ENCODE measurements around the gene ACADM.
"Not testable (repeated sequence)": the region's sequence is repeated elsewhere in the genome, so short reads cannot be mapped to it uniquely, and the experiment has no call there.

Gene ACADM

DNA sequence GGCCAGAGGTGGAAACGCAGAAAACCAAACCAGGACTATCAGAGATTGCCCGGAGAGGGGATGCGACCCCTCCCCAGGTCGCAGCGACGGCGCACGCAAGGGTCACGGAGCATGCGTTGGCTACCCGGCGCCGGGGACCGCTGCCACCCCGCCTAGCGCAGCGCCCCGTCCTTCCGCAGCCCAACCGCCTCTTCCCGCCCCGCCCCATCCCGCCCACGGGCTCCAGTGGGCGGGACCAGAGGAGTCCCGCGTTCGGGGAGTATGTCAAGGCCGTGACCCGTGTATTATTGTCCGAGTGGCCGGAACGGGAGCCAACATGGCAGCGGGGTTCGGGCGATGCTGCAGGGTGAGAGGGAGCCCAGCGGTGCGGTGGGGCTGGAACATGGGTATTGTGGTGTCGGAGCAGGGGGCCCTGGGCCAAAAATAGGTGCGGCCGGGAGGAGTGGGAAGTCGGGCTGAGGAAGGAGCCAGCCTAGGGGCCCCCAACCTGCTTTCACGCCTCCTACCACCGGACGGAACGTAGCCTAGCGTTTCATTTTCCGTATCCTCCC lies at the start of gene ACADM:
Gene ACADM (plus strand): TSS at position 238 of the 551 bp plus-strand sequence. CDS start 79 bp downstream, at position 317.
- DNase-seq, result peak; percentile 87

DNA sequence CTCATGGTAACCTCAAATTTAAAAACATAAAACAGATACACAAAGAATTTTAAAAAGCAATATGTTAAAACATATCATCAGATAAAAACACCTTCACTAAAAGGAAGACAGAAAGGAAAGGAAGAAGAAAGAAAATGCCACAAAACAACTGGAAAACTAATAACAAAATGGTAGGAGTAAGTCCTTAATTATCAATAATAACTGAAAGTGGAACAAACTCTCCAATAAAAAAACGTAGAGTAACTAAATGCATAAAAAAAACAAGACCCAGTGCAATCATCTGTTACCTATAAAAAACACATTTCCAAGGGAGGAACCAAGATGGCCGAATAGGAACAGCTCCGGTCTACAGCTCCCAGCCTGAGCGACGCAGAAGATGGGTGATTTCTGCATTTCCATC lies 47.1 kb upstream of the ACADM start:
- peak; percentile 40 for DNase-seq

DNA sequence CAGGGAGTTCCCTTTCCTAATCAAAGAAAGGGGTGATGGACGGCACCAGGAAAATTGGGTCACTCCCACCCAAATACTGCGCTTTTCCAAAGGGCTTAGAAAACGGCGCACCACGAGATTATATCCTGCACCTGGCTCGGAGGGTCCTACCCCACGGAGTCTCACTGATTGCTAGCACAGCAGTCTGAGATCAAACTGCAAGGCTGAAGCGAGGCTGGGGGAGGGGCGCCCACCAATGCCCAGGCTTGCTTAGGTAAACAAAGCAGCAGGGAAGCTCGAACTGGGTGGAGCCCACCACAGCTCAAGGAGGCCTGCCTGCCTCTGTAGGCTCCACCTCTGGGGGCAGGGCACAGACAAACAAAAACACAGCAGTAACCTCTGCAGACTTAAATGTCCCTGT lies 46.5 kb upstream of the ACADM start:
- DNase-seq, result peak; percentile 39

DNA sequence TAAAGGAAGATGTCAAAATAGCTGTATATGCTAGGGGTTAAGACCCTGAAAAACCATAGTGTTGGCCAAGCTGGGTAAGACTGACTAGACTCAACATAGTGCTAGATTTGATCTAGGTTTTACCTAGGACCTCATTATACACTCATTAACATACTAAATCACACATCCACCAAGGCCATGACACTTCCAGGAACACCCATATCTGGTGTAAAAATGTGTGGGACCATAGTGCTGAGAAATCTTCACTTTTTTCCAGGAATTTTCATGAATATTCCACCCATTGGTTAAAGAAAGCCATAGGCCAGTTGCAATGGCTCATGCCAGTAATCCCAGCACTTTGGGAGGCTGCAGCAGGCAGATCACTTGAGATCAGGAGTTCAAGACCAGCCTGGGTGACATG lies 34.0 kb upstream of the ACADM start:
- no peak for DNase-seq

DNA sequence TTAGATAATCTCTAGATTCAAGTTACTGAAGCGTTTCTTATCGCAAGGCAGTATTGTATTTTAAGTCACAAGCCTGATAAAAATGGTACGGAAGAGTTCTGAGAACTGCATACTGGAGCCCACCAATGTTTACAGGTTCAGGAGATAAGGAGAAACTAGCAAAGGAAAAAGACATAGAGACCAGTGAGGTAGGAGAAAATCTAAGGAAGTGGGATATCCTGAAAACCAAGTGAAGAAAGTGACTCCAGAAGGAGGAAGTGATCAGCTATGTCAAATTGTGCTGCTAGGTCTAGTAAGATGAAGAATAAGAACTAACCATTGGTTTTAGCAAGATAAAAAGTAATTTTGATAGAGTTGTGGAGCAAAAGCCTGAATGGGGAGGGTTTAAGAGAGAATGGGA lies 31.0 kb upstream of the ACADM start:
- DNase-seq, result no peak

- no peak for DNase-seq
These were observed 28.5 kb upstream of the ACADM start for GRCh38 chr1:75696000-75696399.

DNA sequence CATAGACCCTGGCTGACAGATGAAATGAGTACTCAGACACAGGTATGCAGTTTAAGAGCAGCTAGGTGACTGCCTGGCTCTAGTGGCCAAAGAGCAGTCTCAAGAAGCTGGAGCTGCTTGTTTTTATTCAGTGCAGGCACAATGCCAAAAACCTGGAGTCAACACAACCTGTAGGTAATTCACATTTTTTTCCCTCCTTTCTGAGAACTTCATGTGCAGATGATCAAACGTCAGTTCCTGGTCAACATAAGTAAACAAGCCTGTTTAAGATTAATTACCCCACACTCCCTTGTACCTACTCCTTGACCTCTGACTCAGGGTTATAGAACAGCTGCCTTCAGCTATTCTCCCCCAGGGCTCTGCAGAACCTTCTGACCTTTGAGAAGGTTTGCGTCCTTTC lies 17.3 kb upstream of the ACADM start:
- peak; percentile 5 for DNase-seq

DNA sequence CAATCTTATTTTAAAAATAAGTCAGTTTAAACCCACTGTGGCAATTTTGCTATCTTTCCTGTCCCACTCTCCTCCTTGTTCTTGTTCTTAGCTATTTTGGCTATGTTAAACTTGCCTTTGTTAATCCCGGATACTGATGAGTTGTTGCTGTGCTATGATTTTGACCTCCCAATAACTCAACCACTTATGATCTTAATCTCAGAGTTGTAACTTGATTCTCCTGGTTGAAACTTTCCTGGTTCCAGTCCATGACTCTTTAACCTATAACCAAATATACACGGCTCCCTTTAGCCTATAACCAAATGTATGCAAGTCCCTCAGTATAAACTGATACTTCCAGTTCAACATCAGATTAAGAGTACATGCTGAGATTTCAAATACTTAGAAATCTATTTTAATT lies 15.6 kb upstream of the ACADM start:
- no peak for DNase-seq

- no peak for DNase-seq
These were observed 13.7 kb upstream of the ACADM start for GRCh38 chr1:75710832-75711231.

- DNase-seq, result no peak
These were observed 12.7 kb upstream of the ACADM start for GRCh38 chr1:75711846-75712245.

- DNase-seq, result no peak
These were observed 12.2 kb upstream of the ACADM start for GRCh38 chr1:75712306-75712705.

GRCh38 chr1:75719810-75720209 lies 4.7 kb upstream of the ACADM start:
- no peak for DNase-seq

DNA sequence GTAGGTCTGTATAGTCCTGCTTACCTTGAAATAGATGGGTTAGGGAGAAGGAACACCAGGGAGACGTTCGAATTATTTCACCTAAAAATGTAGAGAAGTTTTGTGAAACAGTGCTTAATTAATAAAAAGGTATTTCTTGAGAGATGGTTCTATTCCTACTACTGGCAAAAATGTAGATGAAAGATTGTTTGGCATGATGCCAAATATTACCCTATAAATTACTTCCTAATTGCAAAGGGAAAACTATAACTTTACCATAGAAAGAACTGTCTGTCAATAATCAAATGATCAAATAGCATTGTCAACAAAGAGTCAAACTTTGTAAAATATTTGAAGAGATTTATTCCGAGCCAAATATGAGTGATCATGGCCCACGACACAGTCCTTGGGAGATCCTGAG lies 4.2 kb upstream of the ACADM start:
- no peak for DNase-seq

GRCh38 chr1:75720820-75721219 lies 3.7 kb upstream of the ACADM start:
- DNase-seq, result no peak

GRCh38 chr1:75722246-75722645 lies 2.3 kb upstream of the ACADM start:
- DNase-seq, result not testable (repeated sequence)

GRCh38 chr1:75722966-75723365 lies 1.5 kb upstream of the ACADM start:
- DNase-seq, result no peak

DNA sequence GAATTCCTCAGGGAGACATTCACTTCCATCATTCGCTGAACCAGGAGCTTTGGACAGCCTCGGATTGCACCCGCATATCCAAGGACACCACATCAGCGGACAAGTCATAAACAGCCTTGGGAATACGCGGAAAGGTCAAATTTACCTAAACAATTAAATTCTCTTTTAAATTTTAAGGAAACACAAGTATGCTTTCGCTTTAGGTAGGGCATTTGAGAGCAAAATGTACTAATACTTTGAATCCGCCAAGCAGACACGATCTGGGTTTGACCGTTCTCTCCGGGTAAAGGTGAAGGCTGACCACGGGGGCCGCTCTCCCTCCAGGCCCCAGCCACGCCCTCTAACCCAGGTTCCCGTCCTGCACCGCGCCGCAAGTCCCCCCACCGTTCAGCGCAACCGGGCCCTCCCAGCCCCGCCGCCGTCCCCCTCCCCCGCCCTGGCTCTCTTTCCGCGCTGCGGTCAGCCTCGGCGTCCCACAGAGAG lies 479 bp upstream of the ACADM start:
- peak; percentile 83 for DNase-seq

DNA sequence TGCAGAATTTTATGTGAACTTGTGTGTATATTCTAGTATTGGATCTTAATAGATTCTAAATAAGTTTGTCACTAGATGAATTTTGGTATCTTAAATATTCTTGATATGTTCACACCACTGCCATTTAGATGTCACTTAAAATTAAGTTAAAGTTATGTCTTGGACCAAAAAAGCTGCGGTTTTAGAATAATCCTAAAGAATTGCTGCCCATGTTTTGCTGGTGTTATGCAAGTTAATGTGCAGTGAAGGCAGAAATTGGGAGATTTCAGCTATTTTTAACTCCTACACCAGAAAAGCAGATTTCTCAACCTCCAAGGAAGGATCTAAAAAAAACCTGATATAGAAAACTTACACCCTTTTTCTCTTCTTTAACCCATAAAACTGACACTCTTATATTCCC lies 757 bp downstream of the ACADM start:
- DNase-seq, result no peak

DNA sequence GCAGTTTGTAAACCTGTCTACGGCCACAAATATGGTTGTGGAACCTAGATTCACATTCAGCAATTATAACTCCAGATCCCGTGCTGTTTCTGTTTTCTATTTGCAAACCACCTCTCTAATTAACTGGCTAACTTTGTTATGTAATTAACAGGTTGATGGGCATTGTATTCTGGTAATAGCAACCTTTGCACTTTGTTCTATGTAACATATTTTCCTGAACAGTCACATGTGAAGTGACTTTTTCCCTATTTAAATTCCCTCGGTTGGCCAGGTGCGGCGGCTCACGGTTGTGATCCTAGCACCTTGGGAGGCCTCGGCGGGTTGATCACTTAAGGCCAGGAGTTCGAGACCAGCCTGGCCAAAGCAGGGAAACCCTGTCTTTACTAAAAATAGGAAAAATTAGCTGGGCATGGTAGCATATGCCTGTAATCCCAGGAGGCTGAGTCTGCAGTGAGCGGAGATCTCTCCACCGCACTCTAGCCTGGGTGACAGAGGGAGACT lies 1.4 kb downstream of the ACADM start:
- no peak for DNase-seq

- DNase-seq, result no peak
These were observed 3.1 kb downstream of the ACADM start for GRCh38 chr1:75727571-75727970.

GRCh38 chr1:75730432-75730831 lies 5.9 kb downstream of the ACADM start:
- no peak for DNase-seq

DNA sequence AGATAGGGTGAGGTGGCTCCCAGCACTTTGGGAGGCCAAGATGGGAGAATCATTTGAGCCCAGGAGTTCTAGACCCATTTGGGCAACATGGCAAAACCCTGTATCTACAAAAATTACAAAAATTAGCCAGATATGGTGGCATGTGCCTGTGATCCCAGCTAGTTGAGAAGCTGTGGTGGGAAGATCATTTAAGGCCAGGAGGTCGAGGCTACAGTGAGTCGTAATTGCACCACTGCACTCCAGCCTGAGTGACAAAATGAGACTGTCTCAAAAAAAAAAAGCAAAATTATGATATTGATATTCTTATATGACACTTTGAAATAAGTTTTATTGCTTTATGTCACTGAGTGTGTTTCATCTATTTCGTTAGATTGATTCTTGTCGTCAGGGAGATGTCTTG lies 7.4 kb downstream of the ACADM start:
- no peak for DNase-seq

DNA sequence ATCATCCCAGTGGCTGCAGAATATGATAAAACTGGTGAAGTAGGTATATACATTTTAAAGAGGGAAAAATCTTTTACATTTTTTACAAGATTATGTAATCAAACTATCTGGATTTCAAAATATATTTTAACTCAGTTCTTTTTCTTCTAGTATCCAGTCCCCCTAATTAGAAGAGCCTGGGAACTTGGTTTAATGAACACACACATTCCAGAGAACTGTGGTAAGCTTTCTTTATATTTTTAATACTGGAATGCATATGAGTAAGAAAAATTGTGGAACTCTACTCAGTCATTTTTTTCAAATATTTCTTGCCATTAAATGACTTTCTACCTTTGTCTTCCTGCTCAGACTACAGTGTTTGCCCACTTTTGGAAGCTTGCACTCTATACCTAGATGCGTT lies 8.2 kb downstream of the ACADM start:
- DNase-seq, result no peak

GRCh38 chr1:75733661-75734060 lies 9.2 kb downstream of the ACADM start:
- no peak for DNase-seq

DNA sequence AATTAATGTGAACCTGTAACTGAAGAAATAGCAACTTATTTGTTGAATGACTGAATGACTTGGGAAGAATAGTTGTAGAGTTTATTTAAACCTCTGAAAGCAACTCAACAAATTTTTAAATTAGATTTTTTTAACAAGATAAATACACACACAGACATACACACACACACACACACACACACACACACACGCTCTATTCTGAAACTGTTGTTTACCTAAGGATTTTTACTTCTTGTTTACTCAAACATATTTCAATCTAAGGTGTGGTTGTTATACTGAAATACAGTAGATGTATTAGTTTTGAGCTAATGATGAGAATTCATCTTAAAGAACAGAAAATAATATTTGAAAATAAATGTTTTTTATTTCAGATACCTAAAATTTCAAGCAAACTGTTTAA lies 11.5 kb downstream of the ACADM start:
- no peak for DNase-seq

Measured in NCI-H345 (cell line).